Endothelial cell of umbilical vein (primary cell): ENCODE measurements around the gene TIMM9. TPM values are rescaled to one million over a fixed set of nuclear protein-coding genes. Genes with fewer than 3 reads are reported as not detected.

Source experiments
- BruUV-seq: library from RNA; stranded (reverse); fragments of 400-500 nt; replicated peaks from 2 replicates; lab custom pipeline; 2021; lab: Mats Ljungman, UMichigan
- CTCF ChIA-PET: fragments of 300-600, 350-600 bp; sonication (Branson Sonifier 250); formaldehyde crosslinking; loops from one replicate; lab custom pipeline; 2021; ENCODE audit warnings: antibody characterized with exemption, inconsistent platforms; lab: Charles Lee
- POLR2A ChIA-PET: fragments of 300-600, 350-600 bp; sonication (Branson Sonifier 250); formaldehyde crosslinking; loops from one replicate; lab custom pipeline; 2021; ENCODE audit warnings: antibody characterized with exemption, inconsistent platforms; lab: Charles Lee
- DNase-seq: peaks from one replicate; pipeline ENCODE4 v3.0.0-alpha.2; 2011; ENCODE audit warnings: low read depth, low spot score
- FAIRE-seq: peaks from 2 replicates; lab custom pipeline; 2011; peaks lifted over from hg19 to GRCh38; lab: Jason Lieb, UNC
- H2AFZ ChIP-seq: 2 replicates; pipeline ENCODE4 v1.6.0; 2012; ENCODE audit warnings: low read depth, low read length, control low read depth, inconsistent platforms
- H3K27ac ChIP-seq: 2 replicates; pipeline ENCODE4 v1.5.1; 2011; ENCODE audit warnings: low read depth, mild to moderate bottlenecking, control low read depth, low read length, moderate library complexity; ENCODE audit not compliant: insufficient read depth
- H3K27me3 ChIP-seq, 2 experiments: 2 replicates each; pipeline versions ENCODE4 v1.6.0 to v1.6.1; 2011; ENCODE audit warnings: low read length in 2 of 2, mixed read lengths in 1 of 2; ENCODE audit not compliant: control insufficient read depth in 2 of 2, insufficient read depth in 2 of 2
- H3K36me3 ChIP-seq, 2 experiments: 2 replicates in 1 of 2; 3 replicates in 1 of 2; pipeline ENCODE4 v1.5.1; 2011; ENCODE audit warnings: low read length in 2 of 2, mild to moderate bottlenecking in 1 of 2, moderate library complexity in 1 of 2; ENCODE audit not compliant: control insufficient read depth in 2 of 2, insufficient read depth in 2 of 2; ENCODE audit errors: extremely low read depth in 1 of 2
- H3K4me1 ChIP-seq: 3 replicates; pipeline ENCODE4 v1.5.1; 2011; ENCODE audit warnings: mild to moderate bottlenecking, low read length; ENCODE audit not compliant: control insufficient read depth, insufficient read depth; ENCODE audit errors: extremely low read depth
- H3K4me2 ChIP-seq: 2 replicates; pipeline ENCODE4 v1.6.1; 2011; ENCODE audit warnings: low read length, control low read depth, mixed read lengths; ENCODE audit not compliant: insufficient read depth
- H3K4me3 ChIP-seq, 3 experiments: fragments of 200-600 bp in 1 of 3; sonication (generic), shearing (Covaris generic) in 1 of 3; replicated peaks in 1 of 3; 2 replicates each; pipeline ENCODE4 v1.5.1; 2011 to 2016; ENCODE audit warnings: control low read depth in 3 of 3, low read length in 3 of 3, mild to moderate bottlenecking in 2 of 3, inconsistent platforms in 1 of 3, low read depth in 1 of 3, moderate library complexity in 1 of 3; ENCODE audit not compliant: insufficient read depth in 1 of 3
- H3K79me2 ChIP-seq: 2 replicates; pipeline ENCODE4 v1.6.0; 2012; ENCODE audit warnings: low read length, inconsistent platforms; ENCODE audit not compliant: control insufficient read depth, insufficient read depth
- H3K9ac ChIP-seq: replicated peaks from 2 replicates; pipeline ENCODE3; 2011; ENCODE audit warnings: low read length, control low read depth; ENCODE audit not compliant: insufficient read depth; ENCODE audit errors: extremely low read depth
- H3K9me1 ChIP-seq: replicated peaks from 3 replicates; pipeline ENCODE4 v1.6.0; 2011; ENCODE audit warnings: mild to moderate bottlenecking, low read length; ENCODE audit not compliant: control insufficient read depth, insufficient read depth; ENCODE audit errors: extremely low read depth
- H3K9me3 ChIP-seq: replicated peaks from 2 replicates; pipeline ENCODE4 v1.5.1; 2012; ENCODE audit warnings: low read length, inconsistent platforms; ENCODE audit not compliant: control insufficient read depth, insufficient read depth
- H4K20me1 ChIP-seq: replicated peaks from 2 replicates; pipeline ENCODE3; 2011; ENCODE audit warnings: mild to moderate bottlenecking, low read length; ENCODE audit not compliant: control insufficient read depth, insufficient read depth; ENCODE audit errors: extremely low read depth
- CTCF ChIP-seq, 2 donors: IDR thresholded peaks; 1 replicate in 1 of 2; 2 replicates in 1 of 2; pipeline ENCODE4 v1.5.1; 2011; ENCODE audit warnings: low read length in 2 of 2, mild to moderate bottlenecking in 2 of 2, moderate library complexity in 2 of 2, control low read depth in 1 of 2, inconsistent platforms in 1 of 2, low read depth in 1 of 2; ENCODE audit not compliant: insufficient read depth in 1 of 2; ENCODE audit errors: extremely low read depth in 1 of 2
- EZH2 ChIP-seq: IDR thresholded peaks from 2 replicates; pipeline ENCODE4 v1.6.1; 2012; ENCODE audit warnings: borderline replicate concordance, low read depth, mild to moderate bottlenecking, moderate library complexity, low read length, inconsistent platforms; ENCODE audit not compliant: severe bottlenecking
- FOS ChIP-seq: IDR thresholded peaks from 2 replicates; pipeline ENCODE4 v1.6.1; 2011; ENCODE audit warnings: mild to moderate bottlenecking, low read length, moderate library complexity, borderline replicate concordance; ENCODE audit not compliant: insufficient read depth
- GATA2 ChIP-seq: IDR thresholded peaks from 2 replicates; pipeline ENCODE4 v1.7.0; 2011; ENCODE audit warnings: low read depth, mild to moderate bottlenecking, moderate library complexity, mixed read lengths, low read length; ENCODE audit not compliant: insufficient read length, insufficient read depth
- JUN ChIP-seq: IDR thresholded peaks from 2 replicates; pipeline ENCODE4 v1.6.1; 2011; ENCODE audit warnings: borderline replicate concordance, low read depth; ENCODE audit not compliant: insufficient read length, insufficient read depth
- MAX ChIP-seq: IDR thresholded peaks from 2 replicates; pipeline ENCODE4 v1.6.1; 2011; ENCODE audit not compliant: insufficient read depth, insufficient read length
- MYC ChIP-seq: IDR thresholded peaks from one replicate; pipeline ENCODE4 v1.6.1; 2011; ENCODE audit warnings: mild to moderate bottlenecking, low read depth, low read length
- POLR2A ChIP-seq: IDR thresholded peaks from 2 replicates; pipeline ENCODE4 v1.6.1; 2012; ENCODE audit warnings: low read depth, mild to moderate bottlenecking, control low read depth, low read length
- POLR2AphosphoS5 ChIP-seq: IDR thresholded peaks from 2 replicates; pipeline ENCODE4 v1.6.1; 2012; ENCODE audit warnings: low read depth, mild to moderate bottlenecking, control low read depth, low read length, moderate library complexity; ENCODE audit not compliant: insufficient read depth
- dilution Hi-C: fragments of 300-500 bp; cut with MboI; formaldehyde crosslinking; loops from one replicate; pipeline ENCODE4 v1.15.0; 2019; ENCODE audit warnings: low sequenced_read_pairs; ENCODE audit not compliant: extremely low pct_ligation_motif_present
- intact Hi-C: fragments of 100-400 bp; cut with micrococcal nuclease; formaldehyde crosslinking; loops from one replicate; pipeline ENCODE4 v1.10.0; 2022
- polyA plus RNA-seq, 4 experiments: library from polyadenylated mRNA; depleted of rRNA in 3 of 4; stranded (reverse) in 3 of 4; unstranded in 1 of 4; fragments of >200 nt; gene quantifications; 2 replicates each; pipeline versions ENCODE4 v1.2.1 to v1.2.3, GENCODE V29; 2011 to 2012; ENCODE audit warnings: missing spikeins in 1 of 4
- total RNA-seq: library from RNA; stranded (reverse); gene quantifications from 2 replicates; pipeline ENCODE4 v1.2.3, GENCODE V29; 2021

TIMM9 gene
- total and polyA plus RNA-seq, 2 donors (not counting 3 experiments of a cell fraction or from before 2014, with no cell fraction given), result 20.2 to 38.0 TPM

GRCh38 chr14:58465421-58465820 is 38.1 kb upstream of the TIMM9 start:
- dilution Hi-C loops (no loop called here), intact Hi-C loops (no loop called here)
- no TSS peak for BruUV-seq
- POLR2A ChIA-PET, result no interaction called here
- Histone ChIP-seq H3K9me1 (no peaks in the 10 kb centered on the region), H3K4me1 (no peaks in the 10 kb centered on the region), H3K9ac (no peak overlapping the region), H3K36me3 (peaks cover 6 to 7% of the 10 kb centered on the region in 2 experiments), H3K27ac (no peak overlapping the region), H2AFZ (no peak overlapping the region), H3K4me2 (no peak overlapping the region), H4K20me1 (no peaks in the 10 kb centered on the region), H3K27me3 (no peaks in the 10 kb centered on the region), H3K79me2 (no peaks in the 10 kb centered on the region), H3K9me3 (no peaks in the 10 kb centered on the region), H3K4me3 (no peak overlapping the region)
- FAIRE-seq (no peak), DNase-seq (peak; percentile 10)
- TF ChIP-seq FOS (peak; percentile 5), EZH2 (no peak), MYC (no peak), POLR2AphosphoS5 (no peak), CTCF (IDR thresholded peaks at IDR 0.05; ENCODE audit: extremely low read depth in 1 of 2, insufficient read depth in 1 of 2, low read depth in 1 of 2, low read length in 2 of 2) (no peak)
- CTCF ChIA-PET, result no interaction called here

GRCh38 chr14:58464652-58465051 is 37.3 kb upstream of the TIMM9 start:
- ChIA-PET POLR2A (no interaction called here), CTCF (no interaction called here)
- H3K9me1 ChIP-seq, result no peaks in the 10 kb centered on the region
- intact Hi-C loops, result no loop called here
- peaks cover 6 to 7% of the 10 kb centered on the region in 2 experiments for H3K36me3 ChIP-seq
- H3K4me1 ChIP-seq, result peaks cover 3% of the 10 kb centered on the region
- FAIRE-seq, result no peak
- no peaks in the 10 kb centered on the region for H4K20me1 ChIP-seq
- H3K9me3 ChIP-seq, result no peaks in the 10 kb centered on the region
- no peak overlapping the region for H2AFZ ChIP-seq
- no peak overlapping the region for H3K27ac ChIP-seq
- no peak overlapping the region for H3K4me3 ChIP-seq
- TF ChIP-seq POLR2AphosphoS5 (no peak), MYC (no peak), FOS (no peak), CTCF (IDR thresholded peaks at IDR 0.05; ENCODE audit: extremely low read depth in 1 of 2, insufficient read depth in 1 of 2, low read depth in 1 of 2, low read length in 2 of 2) (no peak), POLR2A (no peak), JUN (no peak), EZH2 (no peak), MAX (no peak), GATA2 (no peak)
- no peak overlapping the region for H3K4me2 ChIP-seq
- no peaks in the 10 kb centered on the region for H3K27me3 ChIP-seq
- dilution Hi-C loops, result no loop called here
- no peaks in the 10 kb centered on the region for H3K79me2 ChIP-seq
- no peak overlapping the region for H3K9ac ChIP-seq
- no TSS peak for BruUV-seq
- DNase-seq, result no peak
